Hindlimb muscle (tissue), 1 donor: ENCODE results near the gene NGDN. TPM values are rescaled to one million over a fixed set of nuclear protein-coding genes. Genes with fewer than 3 reads are reported as not detected.
"Not testable (repeated sequence)": the region's sequence is repeated elsewhere in the genome, so short reads cannot be mapped to it uniquely, and the experiment has no call there.

Experiments used
- DNase-seq: peaks from one replicate; pipeline ENCODE4 v3.0.0-alpha.2; 2013
- polyA plus RNA-seq: library from polyadenylated mRNA; unstranded; fragments of 120-200 nt; gene quantifications from one replicate; pipeline ENCODE4 v1.2.1, GENCODE V29; 2013; ENCODE audit not compliant: insufficient read length

NGDN gene
- polyA plus RNA-seq, 1 donor, result 34.3 TPM

DNA sequence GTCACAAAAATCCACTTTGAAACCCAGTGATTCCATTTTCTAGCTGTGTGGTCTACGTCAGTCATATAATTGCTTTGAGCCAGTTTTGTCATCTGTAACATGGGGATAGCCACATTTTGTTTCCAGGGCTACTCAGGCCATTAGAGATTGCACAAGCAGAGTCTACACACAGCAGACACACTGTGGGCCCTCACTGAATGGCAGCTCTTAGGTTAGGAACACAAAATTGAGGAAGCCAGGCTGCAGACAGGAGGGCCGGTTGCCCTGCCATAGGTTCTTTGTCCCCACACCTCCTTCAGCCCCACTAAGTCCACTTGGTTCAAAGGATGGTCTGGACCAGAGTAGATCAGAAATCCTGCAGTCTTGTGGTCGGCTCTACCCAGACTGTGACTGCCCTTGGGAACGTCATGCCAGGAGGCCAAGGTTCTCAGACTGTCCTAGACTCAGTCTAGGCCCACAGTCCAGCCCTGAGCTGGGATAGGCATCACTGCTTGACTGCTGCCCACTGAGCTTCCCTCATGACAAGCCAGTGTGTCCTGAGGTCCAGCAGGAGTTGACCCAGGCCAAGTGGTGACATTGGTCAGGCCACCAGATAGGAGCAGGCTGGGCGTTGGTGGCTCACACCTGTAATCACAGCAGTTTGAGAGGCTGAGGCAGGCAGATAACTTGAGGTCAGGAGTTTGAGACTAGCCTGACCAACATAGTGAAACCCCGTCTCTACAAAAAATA, 30.2 kb upstream of the NGDN start:
- no peak for DNase-seq

- no peak for DNase-seq
Measured at GRCh38 chr14:23441076-23441475, 28.4 kb upstream of the NGDN start.

DNA sequence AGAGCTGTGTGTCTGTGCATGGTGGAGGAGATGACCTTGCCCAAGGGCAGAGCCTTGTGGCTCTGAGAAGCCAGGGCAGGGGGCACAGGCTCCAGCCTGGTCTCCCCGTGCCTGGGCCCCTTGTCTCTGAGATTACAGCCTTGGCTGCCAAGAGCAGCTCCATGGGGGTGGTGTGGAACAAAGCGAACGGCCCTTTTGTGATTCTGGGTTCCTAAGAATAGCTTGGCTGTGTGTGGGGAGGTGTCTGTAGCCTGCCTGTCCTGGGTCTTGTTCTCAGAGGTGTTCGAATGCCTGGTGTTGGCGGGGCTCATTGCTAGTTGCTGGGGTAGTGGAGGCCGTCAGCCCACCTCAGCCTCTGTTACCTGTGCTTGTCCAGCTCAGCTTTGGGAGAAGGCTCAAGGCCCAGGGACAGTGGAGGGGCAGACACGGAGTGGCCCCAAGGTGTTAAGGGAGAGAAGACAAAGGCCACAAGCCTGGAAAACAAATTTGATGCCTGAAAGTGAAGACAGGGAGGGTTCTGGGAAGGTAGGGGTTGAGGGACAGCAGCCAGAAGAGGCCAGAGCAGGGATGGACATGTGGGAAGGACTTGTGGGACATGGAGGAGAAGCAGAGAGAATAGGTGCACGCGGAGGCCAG, 26.7 kb upstream of the NGDN start:
- no peak for DNase-seq

DNA sequence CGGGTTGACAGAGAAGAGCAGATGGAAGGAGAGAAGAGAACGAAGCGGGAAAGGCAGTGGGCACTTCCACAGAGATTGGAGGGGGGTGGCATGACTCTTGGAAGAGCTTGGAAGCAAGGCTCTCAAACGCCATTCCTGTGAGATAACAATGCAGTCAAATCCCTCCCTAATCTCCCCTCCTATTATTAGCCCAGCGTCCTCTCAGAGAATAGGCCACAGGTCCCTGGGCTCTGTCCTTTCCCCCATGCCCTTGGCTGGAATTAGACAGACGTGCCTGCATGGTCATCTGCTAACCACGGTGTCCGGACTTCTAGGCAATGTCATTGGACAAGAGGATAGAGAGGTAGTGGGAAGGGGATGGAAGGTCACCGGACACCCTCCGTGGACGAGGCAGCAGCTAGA, 26.1 kb upstream of the NGDN start:
- no peak for DNase-seq

DNA sequence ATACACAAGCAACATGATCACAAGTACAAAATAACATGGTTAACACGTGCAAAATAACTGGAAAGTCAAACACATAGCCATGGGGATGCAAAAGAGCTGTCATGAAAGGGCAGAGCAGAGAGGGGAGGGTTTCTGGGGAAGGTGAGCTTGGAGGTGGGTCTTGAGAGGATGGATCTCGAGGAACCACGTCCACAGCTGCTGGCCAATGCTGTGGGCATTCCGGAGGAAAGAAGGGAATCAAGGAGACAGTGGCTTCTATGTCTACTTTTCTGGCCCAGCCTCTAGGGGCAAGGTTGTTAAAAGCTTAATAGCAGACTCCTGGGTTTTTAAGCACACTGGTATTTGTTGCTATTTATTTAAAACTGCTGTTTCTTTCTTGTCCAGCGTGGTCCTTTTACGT, 25.6 kb upstream of the NGDN start:
- no peak for DNase-seq

GRCh38 chr14:23444314-23444713, 25.2 kb upstream of the NGDN start:
- DNase-seq, result no peak

DNA sequence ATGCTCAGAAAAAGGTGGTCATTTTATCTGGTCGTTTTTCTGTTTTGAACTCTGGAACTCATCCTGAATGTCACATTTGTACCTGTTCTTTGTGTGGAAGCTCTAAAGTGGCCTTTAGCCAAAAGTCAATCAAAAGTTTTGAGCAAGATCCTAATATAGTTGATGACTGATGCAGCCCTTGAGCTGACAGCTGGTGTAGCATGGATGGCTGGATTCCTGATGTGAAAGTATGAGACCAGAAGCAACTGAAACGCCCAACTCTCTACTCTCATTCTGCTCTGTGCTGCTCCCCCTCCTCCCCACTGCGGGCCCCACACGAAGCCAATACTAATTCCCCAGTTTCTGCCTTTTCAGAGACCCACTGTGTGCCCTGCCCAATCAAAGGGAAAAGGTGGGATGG, 23.7 kb upstream of the NGDN start:
- DNase-seq, result no peak

DNA sequence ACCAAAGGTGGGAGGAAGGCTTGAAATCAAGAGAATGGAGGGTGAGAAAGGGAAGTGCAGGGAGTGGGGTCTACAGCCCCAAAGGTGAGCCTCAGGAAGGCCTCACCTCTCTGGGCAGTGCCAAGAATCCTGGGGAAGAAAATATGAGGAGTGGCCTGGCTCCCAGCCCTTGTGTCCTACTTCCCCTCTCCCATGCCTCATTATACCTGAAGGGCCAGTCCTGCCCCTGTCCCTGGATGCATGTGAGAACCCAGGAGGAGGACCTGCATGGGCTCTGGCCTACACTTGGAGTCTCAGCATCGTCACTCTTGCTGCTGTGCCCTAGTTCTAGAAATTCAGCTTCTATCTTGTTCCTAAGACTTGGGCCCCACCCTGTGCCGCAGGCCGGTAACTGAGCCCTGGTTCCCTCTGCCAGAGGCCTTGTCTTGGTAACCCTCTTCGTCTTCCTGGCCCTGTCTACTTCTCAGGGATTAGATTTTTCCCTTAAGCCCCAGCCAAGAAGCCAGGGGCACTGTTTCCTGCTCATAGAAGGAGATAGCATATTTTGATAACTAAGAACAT, 23.1 kb upstream of the NGDN start:
- DNase-seq, result no peak

DNA sequence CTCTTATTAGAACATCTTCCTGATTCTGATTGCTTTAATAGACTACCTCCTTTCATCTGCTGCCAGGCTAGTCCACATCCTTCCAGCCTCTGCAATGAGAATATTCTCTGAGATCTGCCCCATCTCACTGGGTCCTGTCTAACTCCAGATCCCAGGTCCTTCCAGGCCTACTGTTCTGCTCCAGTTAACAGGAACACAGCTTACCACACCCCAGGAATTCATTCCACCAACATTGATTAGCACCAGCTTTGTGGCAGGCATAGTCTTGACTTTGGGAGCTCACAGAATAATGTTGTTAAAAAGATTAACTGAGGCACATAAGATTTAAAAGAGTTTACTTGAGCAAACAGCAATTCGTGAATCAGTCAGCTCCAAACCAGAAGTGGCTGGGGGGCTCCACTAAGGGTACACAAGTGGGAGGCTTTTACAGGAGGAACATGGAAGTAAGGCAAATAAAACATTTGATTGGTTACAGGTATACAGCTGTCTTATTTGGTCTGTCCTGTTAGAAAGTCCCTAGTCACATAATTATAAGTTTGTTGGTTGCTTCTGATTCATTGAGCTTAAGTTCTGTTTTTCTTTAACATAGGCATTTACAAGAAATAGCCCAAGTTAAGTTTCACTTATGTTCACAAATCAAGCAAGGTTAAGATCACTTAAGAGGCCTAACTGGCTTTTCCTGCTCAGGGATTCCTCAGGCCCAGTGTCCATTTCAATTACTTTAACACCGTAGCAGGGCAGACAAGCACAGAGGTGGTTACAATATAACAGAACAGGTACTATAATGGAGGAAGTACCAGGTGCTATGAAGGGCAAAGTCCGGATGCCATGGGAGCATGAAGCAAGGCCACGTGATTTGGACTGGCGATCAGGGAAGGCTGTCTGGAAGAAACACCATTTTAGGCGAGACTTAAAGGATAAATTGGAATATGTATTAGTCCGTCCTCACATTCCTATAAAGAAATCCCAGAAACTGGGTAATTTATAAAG, 21.8 kb upstream of the NGDN start:
- no peak for DNase-seq

GRCh38 chr14:23449314-23449713, 20.2 kb upstream of the NGDN start:
- no peak for DNase-seq

GRCh38 chr14:23450379-23450778, 19.1 kb upstream of the NGDN start:
- DNase-seq, result no peak

DNA sequence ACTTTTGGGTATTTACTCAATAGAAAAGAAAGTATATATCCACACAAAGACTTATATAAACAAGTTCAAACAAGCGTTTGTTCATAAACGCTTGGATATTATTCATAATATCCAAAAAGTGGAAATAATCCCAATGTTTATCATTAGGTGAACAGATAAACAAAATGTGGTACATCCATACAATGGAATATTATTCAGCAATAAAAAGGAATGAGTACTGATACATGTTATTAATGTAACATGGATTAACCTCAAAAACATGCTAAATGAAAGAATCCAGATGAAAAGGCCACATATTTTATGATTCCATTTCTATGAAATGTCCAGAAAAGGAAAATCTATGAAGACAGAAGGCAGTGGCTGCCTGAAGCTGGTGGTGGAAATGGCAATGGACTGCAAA, 17.3 kb upstream of the NGDN start:
- no peak for DNase-seq

GRCh38 chr14:23454445-23454856, 15.1 kb upstream of the NGDN start:
- no peak for DNase-seq

DNA sequence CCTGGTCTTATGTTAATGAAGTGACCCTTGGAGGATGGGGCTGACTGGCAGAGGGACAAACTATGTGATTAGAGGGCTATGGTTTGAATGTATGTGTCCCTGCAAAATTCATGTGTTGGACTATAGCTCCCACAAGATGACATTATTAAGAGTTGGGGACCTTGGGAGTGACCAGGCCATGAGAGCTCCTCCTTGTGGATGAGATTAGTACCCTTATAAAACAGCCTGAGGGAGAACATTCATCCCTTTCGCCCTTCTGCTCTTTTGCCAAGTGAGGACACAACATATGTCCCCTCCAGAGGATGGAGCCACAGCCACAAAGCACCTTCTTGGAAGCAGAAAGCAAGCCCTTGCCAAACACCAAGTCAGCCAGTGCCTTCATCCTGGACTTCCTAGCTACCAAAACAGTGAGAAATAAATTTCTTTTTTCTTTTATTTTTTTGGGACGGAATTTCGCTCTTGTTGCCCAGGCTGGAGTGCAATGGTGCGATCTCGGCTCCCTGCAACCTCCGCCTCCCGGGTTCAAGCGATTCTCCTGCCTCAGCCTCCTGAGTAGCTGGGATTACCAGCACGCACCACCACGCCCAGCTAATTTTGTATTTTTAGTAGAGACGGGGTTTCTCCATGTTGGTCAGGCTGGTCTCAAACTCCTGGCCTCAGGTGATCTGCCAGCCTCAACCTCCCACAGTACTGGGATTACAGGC, 12.5 kb upstream of the NGDN start:
- not testable (repeated sequence) for DNase-seq

- no peak for DNase-seq
Measured at GRCh38 chr14:23457587-23458445, 11.7 kb upstream of the NGDN start.

GRCh38 chr14:23460960-23461359, 8.5 kb upstream of the NGDN start:
- DNase-seq, result no peak

GRCh38 chr14:23464700-23465099, 4.8 kb upstream of the NGDN start:
- DNase-seq, result no peak

GRCh38 chr14:23465261-23465660, 4.2 kb upstream of the NGDN start:
- no peak for DNase-seq

DNA sequence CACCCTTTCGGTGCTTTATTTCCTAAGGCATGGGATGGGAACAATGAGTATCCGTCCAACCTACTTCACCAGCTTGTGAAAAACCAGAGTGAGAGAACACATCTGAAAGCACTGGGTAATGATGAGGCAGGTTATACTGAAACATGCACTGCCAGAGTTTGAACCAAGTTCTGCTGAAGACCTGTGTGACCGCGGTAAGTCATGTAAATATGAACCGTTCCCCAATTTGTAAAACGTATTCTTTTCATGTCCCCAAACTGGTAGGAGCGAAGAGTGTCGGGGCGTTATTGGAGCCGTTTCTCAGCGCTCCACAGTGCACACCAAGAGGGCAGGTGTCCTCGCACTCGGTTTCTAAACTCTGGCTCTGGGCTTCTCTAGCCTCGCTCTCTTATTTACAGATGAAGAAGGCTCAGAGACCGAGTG, 788 bp upstream of the NGDN start:
- no peak for DNase-seq

DNA sequence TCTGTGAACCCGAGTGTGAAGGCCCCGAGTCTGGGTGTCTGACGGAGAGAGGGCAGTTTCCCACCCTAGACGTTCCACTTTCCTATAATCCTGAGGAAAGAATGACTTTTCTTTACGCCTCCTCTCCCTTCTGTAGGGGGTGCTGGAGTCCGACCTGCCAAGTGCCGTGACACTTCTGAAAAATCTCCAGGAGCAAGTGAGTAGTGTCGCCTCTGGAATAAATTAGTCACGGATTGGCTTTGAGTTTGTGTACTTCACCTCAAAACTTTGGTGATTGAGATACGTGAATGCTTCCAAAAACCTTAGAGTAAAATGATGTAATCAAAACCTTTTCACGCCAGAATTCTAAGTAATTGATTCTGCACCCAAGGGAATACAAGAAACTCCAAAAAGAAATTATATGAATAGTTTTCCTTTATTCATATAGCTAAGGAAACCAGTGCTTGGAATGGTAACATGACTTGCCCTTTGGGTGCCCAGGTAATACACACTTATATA, 452 bp downstream of the NGDN start:
- no peak for DNase-seq

DNA sequence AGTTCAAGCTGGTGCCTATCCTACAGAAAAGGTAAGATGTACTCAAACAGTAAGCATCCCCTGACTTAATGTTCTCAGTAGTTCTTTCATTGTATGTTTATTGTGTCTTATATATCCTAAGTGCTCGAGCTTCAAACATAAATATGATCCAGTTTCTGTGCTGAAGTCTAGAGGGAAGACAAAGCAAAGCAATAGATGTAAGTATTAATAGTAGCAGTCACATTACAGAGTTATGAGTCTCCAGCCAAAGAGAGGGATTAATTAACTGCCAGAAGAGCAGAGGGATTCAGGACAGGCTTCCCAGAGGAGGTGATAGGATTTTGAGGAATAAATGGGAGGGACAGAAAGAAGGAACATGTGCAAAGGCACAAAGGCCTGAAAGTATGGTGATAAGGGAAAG, 1.4 kb downstream of the NGDN start:
- no peak for DNase-seq
